H54 (cell line): ENCODE results near the gene PDE4DIP.
"Not testable (repeated sequence)": the region's sequence is repeated elsewhere in the genome, so short reads cannot be mapped to it uniquely, and the experiment has no call there.

Source experiments
- DNase-seq: peaks from one replicate; pipeline ENCODE4 v3.0.0; 2011; ENCODE audit warnings: low spot score, mixed read lengths; ENCODE audit not compliant: insufficient read length
- FAIRE-seq: peaks from 3 replicates; lab custom pipeline; 2011; peaks lifted over from hg19 to GRCh38; lab: Jason Lieb, UNC

The PDE4DIP gene

GRCh38 chr1:148960212-148961000 lies 116.2 kb downstream of the PDE4DIP start:
- DNase-seq = not testable (repeated sequence)
- peak; percentile 57 for FAIRE-seq

GRCh38 chr1:148962127-148962857 lies 118.1 kb downstream of the PDE4DIP start:
- FAIRE-seq, DNase-seq: not testable (repeated sequence)

GRCh38 chr1:148966084-148966483 lies 121.9 kb downstream of the PDE4DIP start:
- DNase-seq = not testable (repeated sequence)
- peak; percentile 71 for FAIRE-seq

- not testable (repeated sequence) for FAIRE-seq
These were observed 123.4 kb downstream of the PDE4DIP start for GRCh38 chr1:148967580-148967979.

GRCh38 chr1:148968682-148969081 lies 124.5 kb downstream of the PDE4DIP start:
- FAIRE-seq, DNase-seq: not testable (repeated sequence)

More at GRCh38 chr1:148967580-148967979, 123.4 kb downstream of the PDE4DIP start:
- not testable (repeated sequence) for DNase-seq

GRCh38 chr1:148969126-148969525 lies 124.9 kb downstream of the PDE4DIP start:
- peak; percentile 53 for FAIRE-seq
- not testable (repeated sequence) for DNase-seq

- DNase-seq = not testable (repeated sequence)
- peak; percentile 94 for FAIRE-seq
These were observed 131.2 kb downstream of the PDE4DIP start for GRCh38 chr1:148975453-148975852.

- DNase-seq, FAIRE-seq: not testable (repeated sequence)
These were observed 131.8 kb downstream of the PDE4DIP start for GRCh38 chr1:148975866-148976537.

GRCh38 chr1:148977785-148978184 lies 133.6 kb downstream of the PDE4DIP start:
- not testable (repeated sequence) for FAIRE-seq, DNase-seq

- FAIRE-seq, DNase-seq: not testable (repeated sequence)
These were observed 145.2 kb downstream of the PDE4DIP start for GRCh38 chr1:148989378-148989777.

- FAIRE-seq, DNase-seq: not testable (repeated sequence)
These were observed 146.1 kb downstream of the PDE4DIP start for GRCh38 chr1:148990233-148990788.

GRCh38 chr1:148991818-148992217 lies 147.6 kb downstream of the PDE4DIP start:
- FAIRE-seq, DNase-seq: not testable (repeated sequence)

- not testable (repeated sequence) for DNase-seq
- peak; percentile 98 for FAIRE-seq
These were observed 148.1 kb downstream of the PDE4DIP start for GRCh38 chr1:148992364-148992763.

- FAIRE-seq, DNase-seq: not testable (repeated sequence)
These were observed 152.4 kb downstream of the PDE4DIP start for GRCh38 chr1:148996449-148997224.

- DNase-seq = not testable (repeated sequence)
These were observed 153.2 kb downstream of the PDE4DIP start for GRCh38 chr1:148997405-148997804.

GRCh38 chr1:149002664-149003063 lies 158.4 kb downstream of the PDE4DIP start:
- not testable (repeated sequence) for DNase-seq, FAIRE-seq

More at GRCh38 chr1:148997405-148997804, 153.2 kb downstream of the PDE4DIP start:
- FAIRE-seq = not testable (repeated sequence)

GRCh38 chr1:149008326-149008725 lies 164.1 kb downstream of the PDE4DIP start:
- not testable (repeated sequence) for FAIRE-seq, DNase-seq

- FAIRE-seq, DNase-seq: not testable (repeated sequence)
These were observed 164.5 kb downstream of the PDE4DIP start for GRCh38 chr1:149008769-149009168.

GRCh38 chr1:149009761-149010160 lies 165.5 kb downstream of the PDE4DIP start:
- DNase-seq, FAIRE-seq: not testable (repeated sequence)
